Activated naive CD4-positive, alpha-beta T cell treated with anti-CD3 and anti-CD28 coated beads, Interleukin-2, amount 50 U/mL, for 16 hours (primary cell): Measurements from ENCODE around the gene ZNF208.
"Not testable (repeated sequence)": the region's sequence is repeated elsewhere in the genome, so short reads cannot be mapped to it uniquely, and the experiment has no call there.

Source experiments
- DNase-seq: peaks from one replicate; pipeline ENCODE4 v3.0.0-alpha.2; 2020

Gene ZNF208

GRCh38 chr19:22010437-22011143 is at the start of gene ZNF208:
Gene ZNF208 (minus strand): TSS chr19:22010943. CDS start chr19:22010794, 149 bp downstream.
- DNase-seq: peak; percentile 11

GRCh38 chr19:22052644-22053013 is 41.9 kb upstream of the ZNF208 start:
- DNase-seq: peak; percentile 15

GRCh38 chr19:22041151-22041550 is 30.4 kb upstream of the ZNF208 start:
- DNase-seq: not testable (repeated sequence)

DNA sequence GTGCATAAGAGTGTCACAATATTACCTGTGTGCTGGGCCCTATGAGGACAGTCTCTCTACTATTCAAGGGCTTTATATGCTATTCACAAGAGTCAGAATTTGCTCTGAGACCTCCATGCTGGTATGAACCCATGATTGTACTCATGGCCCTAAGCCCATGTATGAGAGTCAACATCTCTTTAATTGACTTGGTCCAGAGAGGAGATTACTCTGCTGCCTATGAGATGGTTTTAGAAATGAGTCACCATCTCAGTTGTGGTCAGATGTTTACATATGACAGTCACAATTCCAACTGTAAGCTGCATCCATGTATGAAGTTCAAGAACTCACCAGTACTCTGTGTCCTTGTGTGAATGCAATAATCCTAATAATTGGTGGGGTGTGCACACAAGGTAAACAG is 19.9 kb upstream of the ZNF208 start:
- DNase-seq: no peak

GRCh38 chr19:22026687-22027086 is 15.9 kb upstream of the ZNF208 start:
- DNase-seq: no peak

GRCh38 chr19:22025539-22025938 is 14.8 kb upstream of the ZNF208 start:
- not testable (repeated sequence) for DNase-seq

GRCh38 chr19:21970466-21970865 is 40.3 kb downstream of the ZNF208 start:
- DNase-seq: no peak

DNA sequence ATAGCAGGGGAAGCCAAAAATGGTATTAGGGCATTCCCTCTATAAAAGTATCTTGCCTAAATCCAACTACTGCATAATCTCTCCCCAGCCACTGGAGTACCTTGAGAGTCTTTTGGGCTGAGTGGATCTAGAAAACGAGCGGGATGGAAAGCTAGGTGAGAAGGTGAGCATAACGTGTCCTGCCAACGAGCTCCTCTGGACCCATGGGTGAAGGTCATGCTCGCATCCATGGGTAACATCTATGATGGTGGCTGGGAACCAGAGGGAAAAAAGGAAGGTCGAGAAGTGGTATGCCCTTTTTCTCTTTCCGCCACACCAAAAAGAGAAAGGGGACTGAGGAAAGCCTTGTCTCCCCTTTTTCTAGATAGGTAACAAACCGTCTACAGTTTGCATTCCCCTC is 63.0 kb downstream of the ZNF208 start:
- no peak for DNase-seq

DNA sequence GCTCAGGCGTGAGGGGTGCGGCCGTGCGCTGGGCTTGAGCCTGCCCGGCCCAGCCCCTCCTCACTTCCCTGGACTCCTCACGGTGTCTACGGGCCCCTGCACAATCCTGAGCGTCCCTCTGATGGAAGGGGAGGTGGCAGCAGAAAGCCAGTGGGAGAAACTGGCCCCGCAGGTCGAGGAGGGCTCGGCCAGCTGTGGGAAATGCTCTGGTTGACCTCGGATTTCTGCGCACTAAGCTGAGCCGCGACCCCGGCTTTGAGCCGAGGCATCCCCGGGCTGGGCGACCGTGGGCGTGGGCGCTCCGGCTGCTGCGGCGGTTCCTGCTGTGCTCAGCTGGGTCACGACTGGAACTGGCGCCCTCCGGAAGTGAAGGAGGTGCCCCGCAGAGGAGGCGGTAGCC is 70.1 kb downstream of the ZNF208 start:
- DNase-seq: no peak

DNA sequence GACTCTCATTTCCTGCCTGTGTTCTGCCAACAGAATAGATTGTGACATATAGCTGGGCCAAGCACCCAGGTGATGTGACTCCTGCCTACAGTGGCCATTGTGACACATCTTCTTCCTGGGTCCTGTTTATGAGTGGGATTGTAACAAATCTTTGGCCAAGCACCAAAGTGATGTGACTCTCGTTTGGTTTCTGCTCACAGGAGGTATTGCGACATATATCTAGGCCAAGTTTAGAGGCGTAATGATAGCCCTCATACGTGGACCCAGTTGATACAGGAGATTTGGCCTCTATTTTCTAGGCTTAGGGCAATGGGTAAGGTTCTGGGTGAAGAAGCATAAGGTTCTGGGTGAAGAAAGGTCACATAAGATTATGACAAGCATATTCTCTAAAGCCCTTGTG is 76.2 kb downstream of the ZNF208 start:
- no peak for DNase-seq

GRCh38 chr19:21934131-21934530 is 76.6 kb downstream of the ZNF208 start:
- DNase-seq: no peak

DNA sequence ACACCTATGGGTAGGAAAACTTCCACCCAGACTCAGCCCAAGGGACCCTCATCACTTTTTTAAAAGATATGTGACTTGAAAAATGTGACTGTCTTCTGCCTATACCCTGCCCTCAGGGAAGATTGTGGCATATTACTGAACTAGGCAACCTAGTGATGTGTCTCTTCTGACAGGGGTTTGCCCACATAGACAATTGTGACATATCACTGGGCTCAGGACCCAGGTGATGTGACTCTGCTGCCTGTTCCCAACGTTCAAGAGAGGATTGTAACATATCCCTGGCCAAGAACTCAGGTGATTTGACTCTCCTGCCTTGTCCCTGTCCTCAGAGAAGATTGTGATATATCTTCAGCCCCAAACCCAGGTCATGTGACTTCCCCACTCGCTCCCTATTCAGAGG is 88.5 kb downstream of the ZNF208 start:
- no peak for DNase-seq

- DNase-seq: no peak
Measured at GRCh38 chr19:21921691-21922180, 89.0 kb downstream of the ZNF208 start.

- no peak for DNase-seq
Measured at GRCh38 chr19:21915411-21915810, 95.3 kb downstream of the ZNF208 start.

- no peak for DNase-seq
Measured at GRCh38 chr19:21912654-21913053, 98.1 kb downstream of the ZNF208 start.

DNA sequence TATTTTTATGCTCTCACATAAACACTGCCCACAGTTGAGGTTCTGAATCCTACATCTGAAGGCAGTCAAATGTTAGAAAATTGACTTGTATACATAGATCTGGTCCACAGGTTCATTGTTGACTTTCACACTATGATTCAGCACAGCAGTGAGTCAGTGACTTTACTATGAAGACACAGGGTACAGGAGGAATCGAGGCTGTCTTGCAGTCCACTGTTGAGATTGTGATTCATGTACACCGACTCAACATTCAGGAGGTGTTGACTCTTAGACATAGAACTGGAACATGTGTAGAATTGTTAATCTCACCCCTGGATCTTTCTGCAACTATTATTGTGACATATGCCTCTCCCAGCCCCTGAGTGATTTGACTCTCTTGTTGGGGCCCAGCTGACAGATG is 100.4 kb downstream of the ZNF208 start:
- no peak for DNase-seq

DNA sequence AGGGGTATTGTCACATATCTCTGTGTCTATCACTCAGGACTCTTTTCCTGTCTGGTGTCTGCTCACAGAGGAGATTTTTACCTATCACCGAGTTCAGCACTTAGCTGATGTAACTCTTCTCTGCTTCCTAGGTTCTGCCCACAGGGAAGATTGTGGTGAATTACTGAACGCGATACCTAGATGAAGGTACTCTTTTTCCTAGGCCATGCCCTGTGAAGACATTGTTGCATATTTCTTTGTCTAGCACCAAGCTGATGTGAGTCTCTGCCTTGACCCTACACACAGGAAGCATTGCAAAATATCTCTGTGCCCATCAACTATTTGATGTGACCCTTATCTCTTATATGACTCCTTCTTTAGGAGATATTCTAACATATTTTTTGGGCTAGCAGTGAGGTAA is 102.7 kb downstream of the ZNF208 start:
- DNase-seq: no peak

DNA sequence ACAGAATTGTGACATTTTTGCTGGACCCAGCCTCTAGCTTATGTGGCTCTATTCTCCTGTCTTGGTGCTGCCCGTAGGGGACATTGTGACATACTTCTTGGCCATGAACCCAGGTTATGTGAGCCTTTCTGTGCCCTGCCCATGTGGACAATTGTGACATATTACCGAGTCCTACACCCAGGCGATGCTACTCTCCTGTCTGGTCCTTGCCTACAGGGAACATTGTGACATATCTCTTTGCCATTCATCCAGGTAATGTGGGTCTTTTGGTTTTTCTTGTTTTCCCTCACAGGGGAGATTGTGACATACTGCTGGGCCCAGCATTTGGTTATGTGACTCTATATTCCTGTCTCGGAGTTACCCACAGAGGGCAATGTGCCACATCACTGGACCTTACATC is 103.2 kb downstream of the ZNF208 start:
- DNase-seq: no peak

DNA sequence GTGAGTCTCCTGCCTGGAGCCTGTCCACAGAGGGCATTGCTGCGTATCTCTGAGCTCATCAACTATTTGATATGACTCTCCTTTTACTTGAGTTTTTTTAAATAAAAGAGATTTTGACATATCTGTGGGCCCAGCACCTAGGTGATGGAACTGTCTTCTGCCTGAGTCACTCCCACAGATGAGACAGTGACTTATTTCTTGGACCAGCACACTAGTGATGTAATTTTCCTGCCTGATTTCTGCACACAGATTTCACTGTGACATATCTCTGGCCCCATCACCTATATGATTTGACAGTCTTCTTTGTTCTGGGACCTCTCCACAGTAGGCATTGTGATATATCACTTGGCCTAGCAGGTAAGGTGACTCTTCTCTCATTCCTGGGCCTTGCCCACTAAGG is 108.2 kb downstream of the ZNF208 start:
- no peak for DNase-seq

- no peak for DNase-seq
Measured at GRCh38 chr19:21901861-21902260, 108.9 kb downstream of the ZNF208 start.

GRCh38 chr19:21900401-21900800 is 110.3 kb downstream of the ZNF208 start:
- DNase-seq: no peak

- DNase-seq: no peak
Measured at GRCh38 chr19:21891086-21891485, 119.7 kb downstream of the ZNF208 start.

GRCh38 chr19:21890017-21890416 is 120.7 kb downstream of the ZNF208 start:
- peak; percentile 29 for DNase-seq

DNA sequence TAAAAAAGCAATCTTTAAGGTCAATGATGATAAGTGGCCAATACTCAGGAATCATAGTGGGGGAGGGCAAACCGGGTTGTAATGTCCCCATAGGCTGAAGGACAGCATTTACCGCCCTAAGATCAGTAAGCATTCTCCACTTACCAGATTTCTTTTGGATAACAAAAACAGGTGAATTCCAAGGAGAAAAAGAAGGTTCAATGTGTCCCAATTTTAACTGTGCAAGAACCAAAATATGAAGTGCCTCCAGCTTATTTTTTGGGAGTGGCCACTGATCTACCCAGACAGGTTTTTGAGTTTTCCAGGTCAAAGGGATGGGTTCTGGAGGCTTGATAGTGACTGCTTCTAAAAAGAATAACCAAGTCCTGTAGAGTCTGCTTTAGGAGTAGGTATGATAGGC is 125.2 kb downstream of the ZNF208 start:
- not testable (repeated sequence) for DNase-seq

- DNase-seq: not testable (repeated sequence)
Measured at GRCh38 chr19:21884786-21885185, 126.0 kb downstream of the ZNF208 start.
